Measurements from ENCODE around the gene TYSND1. TPM values are rescaled to one million over a fixed set of nuclear protein-coding genes. Genes with fewer than 3 reads are reported as not detected.

The TYSND1 gene
- total RNA-seq, 1 donor from 2014 or later = 6.2 TPM

GRCh38 chr10:70090951-70091350, 55.5 kb downstream of the TYSND1 start:
- no peak for ATAC-seq
- intact Hi-C loops (cut with DNase I) = no loop called here
- DNase-seq (ENCODE audit: missing footprints) = no peak

DNA sequence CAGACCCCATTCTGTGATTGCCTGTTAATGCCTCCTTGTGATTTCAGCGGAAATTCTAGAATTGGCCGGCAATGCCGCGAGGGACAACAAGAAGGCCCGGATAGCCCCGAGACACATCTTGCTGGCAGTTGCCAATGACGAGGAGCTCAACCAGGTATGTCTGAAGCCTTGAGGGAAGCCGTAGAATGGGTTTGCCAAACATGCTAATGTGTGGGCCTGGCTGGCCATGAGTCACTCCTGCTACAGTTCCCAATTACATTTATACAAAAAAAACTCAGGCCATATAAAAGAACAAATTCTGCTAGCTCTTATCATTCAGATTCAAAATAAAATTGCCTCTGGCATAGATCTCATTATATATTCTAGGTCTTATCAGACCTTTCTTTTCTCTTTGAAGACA, 56.5 kb downstream of the TYSND1 start:
- ATAC-seq (no peak), DNase-seq (ENCODE audit: missing footprints) (no peak)
- intact Hi-C loops (cut with DNase I) = no loop called here

DNA sequence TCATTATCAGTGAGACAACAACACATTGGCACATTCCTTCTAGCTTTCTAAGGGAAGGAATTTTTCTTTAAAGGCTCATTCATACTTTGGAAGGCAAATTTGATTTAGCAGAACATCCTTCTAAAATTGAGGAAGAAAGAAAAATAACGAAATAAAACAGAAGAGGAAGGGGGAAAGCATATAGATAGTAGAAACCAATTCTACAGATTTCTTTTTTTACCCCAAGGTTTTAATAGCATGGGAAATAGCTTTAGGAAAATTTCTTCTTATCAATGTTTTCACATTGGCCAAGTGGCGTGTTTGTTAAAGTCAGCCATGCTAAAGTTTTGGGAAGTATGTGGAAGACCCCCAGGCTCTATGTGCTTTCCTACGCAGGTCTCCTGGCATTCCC, 58.2 kb downstream of the TYSND1 start:
- ATAC-seq (no peak), DNase-seq (ENCODE audit: missing footprints) (no peak)
- intact Hi-C loops (cut with DNase I) = no loop called here

Other genes with a start within 250 kb of the TYSND1 start
- 14.8 TPM for gene MACROH2A2, start 93.9 kb downstream of the TYSND1 start, total RNA-seq
- gene AIFM2, start 13.9 kb downstream of the TYSND1 start, total RNA-seq = 20.2 TPM
- gene SAR1A, start 23.8 kb upstream of the TYSND1 start, total RNA-seq = 86.0 TPM
- 108 TPM for gene PPA1, start 86.7 kb upstream of the TYSND1 start, total RNA-seq
- gene NPFFR1, start 137.3 kb upstream of the TYSND1 start, total RNA-seq = not detected
- gene LRRC20, start 235.9 kb upstream of the TYSND1 start, total RNA-seq = 60.1 TPM